A549 (cell line): Measurements from ENCODE around the gene CNNM2. TPM values are rescaled to one million over a fixed set of nuclear protein-coding genes. Genes with fewer than 3 reads are reported as not detected.

Source experiments
- ATAC-seq, 2 experiments: fragments of 200-7000 bp in 1 of 2; fragments of >200 bp in 1 of 2; cut with Nextera tagmentation in 1 of 2; cut with Tn5 transposase in 1 of 2; 3 replicates each; pipeline versions ENCODE4 v1.8.0 to v1.9.1; 2018 to 2020; ENCODE audit warnings: mild to moderate bottlenecking in 1 of 2, moderate library complexity in 1 of 2
- CTCF ChIA-PET: fragments of 300-600 bp; sonication (Branson Sonifier 250); formaldehyde crosslinking; extraction: SDS; loops from one replicate; lab custom pipeline; 2021; ENCODE audit warnings: antibody characterized with exemption, inconsistent platforms; lab: Yijun Ruan, JAX
- POLR2A ChIA-PET: fragments of 350-600 bp; formaldehyde crosslinking; extraction: SDS; loops from one replicate; lab custom pipeline; 2021; ENCODE audit warnings: antibody characterized with exemption, inconsistent platforms; lab: Yijun Ruan, JAX
- DNase-seq, 2 experiments: peaks; one replicate each; pipeline versions ENCODE4 v3.0.0 to v3.0.0-alpha.2; 2011 to 2016; ENCODE audit warnings: low read depth in 1 of 2, low spot score in 1 of 2
- FAIRE-seq: peaks from 2 replicates; lab custom pipeline; 2011; peaks lifted over from hg19 to GRCh38; lab: Jason Lieb, UNC
- H3K27ac ChIP-seq, 2 experiments: fragments of >200 bp; sonication (Bioruptor Twin); formaldehyde crosslinking; 3 replicates each; pipeline ENCODE4 v1.5.1; 2016 to 2017
- H3K4me1 ChIP-seq: fragments of >200 bp; sonication (Bioruptor Twin); formaldehyde crosslinking; 3 replicates; pipeline ENCODE4 v1.6.1; 2016
- H3K4me2 ChIP-seq: fragments of >200 bp; sonication (Bioruptor Twin); formaldehyde crosslinking; 3 replicates; pipeline ENCODE4 v1.6.1; 2016
- H3K4me3 ChIP-seq: fragments of >200 bp; sonication (Bioruptor Twin); formaldehyde crosslinking; 3 replicates; pipeline ENCODE4 v1.5.1; 2016
- H3K9me3 ChIP-seq: fragments of >200 bp; sonication (Bioruptor Twin); formaldehyde crosslinking; 3 replicates; pipeline ENCODE4 v1.6.1; 2016
- BHLHE40 ChIP-seq: IDR thresholded peaks from 2 replicates; pipeline ENCODE4 v1.6.1; 2012; ENCODE audit warnings: low read depth, low read length, inconsistent platforms
- CHD4 ChIP-seq: fragments of 200-600 bp; sonication (generic); IDR thresholded peaks from 2 replicates; pipeline ENCODE4 v1.6.1; 2016; ENCODE audit warnings: antibody characterized with exemption, mild to moderate bottlenecking, borderline replicate concordance
- EP300 ChIP-seq, 2 experiments: fragments of >200 bp; sonication (Bioruptor Twin); formaldehyde crosslinking; IDR thresholded peaks; 2 replicates in 1 of 2; 3 replicates in 1 of 2; pipeline ENCODE4 v1.6.1; 2016 to 2017
- HDAC2 ChIP-seq: fragments of 200-600 bp; sonication (generic); IDR thresholded peaks from 2 replicates; pipeline ENCODE4 v1.6.1; 2016
- HEYL ChIP-seq: fragments of 250-450 bp; sonication (Bioruptor Pico); IDR thresholded peaks from 2 replicates; pipeline ENCODE4 v1.8.0; 2021; ENCODE audit warnings: mild to moderate bottlenecking, moderate library complexity
- HOXA7 ChIP-seq: fragments of 250-450 bp; sonication (Bioruptor Pico); IDR thresholded peaks from 2 replicates; pipeline ENCODE4 v1.5.0; 2020; ENCODE audit warnings: mild to moderate bottlenecking, moderate library complexity
- HOXB13 ChIP-seq: fragments of 250-450 bp; sonication (Bioruptor Pico); IDR thresholded peaks from 2 replicates; pipeline ENCODE4 v1.5.0; 2020; ENCODE audit warnings: low read depth, mild to moderate bottlenecking, moderate library complexity
- MAFK ChIP-seq: fragments of 450-650 bp; IDR thresholded peaks from 2 replicates; pipeline ENCODE4 v1.6.1; 2014; ENCODE audit not compliant: partially characterized antibody
- MAZ ChIP-seq: fragments of 150-350 bp; IDR thresholded peaks from 2 replicates; pipeline ENCODE4 v1.6.1; 2014; ENCODE audit warnings: antibody characterized with exemption, low read depth, low read length, borderline replicate concordance
- MYC ChIP-seq: IDR thresholded peaks from 2 replicates; pipeline ENCODE4 v1.6.1; 2012; ENCODE audit warnings: mild to moderate bottlenecking, inconsistent platforms, low read length, improper control_type of control experiment, borderline replicate concordance
- NFE2L2 ChIP-seq: fragments of 150-350 bp; conservative IDR thresholded peaks from 2 replicates; pipeline ENCODE4 v1.6.1; 2014; ENCODE audit warnings: low read length
- NPAS2 ChIP-seq: fragments of 250-450 bp; sonication (Bioruptor Pico); IDR thresholded peaks from 2 replicates; pipeline ENCODE4 v1.8.0; 2022; ENCODE audit warnings: mild to moderate bottlenecking, moderate library complexity, borderline replicate concordance
- POLR2A ChIP-seq: IDR thresholded peaks from 2 replicates; pipeline ENCODE4 v1.6.1; 2012; ENCODE audit warnings: mild to moderate bottlenecking, low read length
- RCOR1 ChIP-seq: fragments of 150-350 bp; IDR thresholded peaks from 2 replicates; pipeline ENCODE4 v1.6.1; 2014; ENCODE audit warnings: antibody characterized with exemption, low read length, low read depth
- RFX5 ChIP-seq: fragments of 450-650 bp; IDR thresholded peaks from 2 replicates; pipeline ENCODE4 v1.7.1; 2014; ENCODE audit warnings: antibody characterized with exemption, mild to moderate bottlenecking, moderate library complexity
- SMC3 ChIP-seq: fragments of >200 bp; sonication (Bioruptor Twin); formaldehyde crosslinking; IDR thresholded peaks from 3 replicates; pipeline ENCODE4 v1.6.1; 2018; ENCODE audit warnings: inconsistent platforms
- SREBF2 ChIP-seq: fragments of 450-650 bp; IDR thresholded peaks from 2 replicates; pipeline ENCODE4 v1.6.1; 2014; ENCODE audit warnings: mild to moderate bottlenecking, moderate library complexity
- TFCP2L1 ChIP-seq: fragments of 250-450 bp; sonication (Bioruptor Pico); IDR thresholded peaks from 2 replicates; pipeline ENCODE4 v1.5.0; 2021; ENCODE audit warnings: mild to moderate bottlenecking
- TP53 ChIP-seq: fragments of 250-450 bp; sonication (Bioruptor Pico); IDR thresholded peaks from 2 replicates; pipeline ENCODE4 v1.5.0; 2021; ENCODE audit warnings: mild to moderate bottlenecking, moderate library complexity
- WGBS: methylation state at CpG from one replicate; pipeline ENCODE4 v1.1.6; 2017; ENCODE audit errors: missing lambda C conversion rate; 5-methylcytosine and 5-hydroxymethylcytosine counted together
- polyA plus RNA-seq, 4 experiments: library from polyadenylated mRNA; depleted of rRNA in 3 of 4; stranded (reverse); fragments of >200 nt; fragmentation: RNase III in 1 of 4; extraction: RNeasy Plus Mini Kit Qiagen cat#74134 plus additional on column Dnase treatment in 1 of 4; gene quantifications; 2 replicates in 3 of 4; 3 replicates in 1 of 4; pipeline ENCODE4 v1.2.3, GENCODE V29; 2011 to 2017
- TF ChIP-seq, protein P1 (sequence below): IDR thresholded peaks from 2 replicates; pipeline ENCODE4 v1.6.1; 2012
- TF ChIP-seq, protein P2 (sequence below): fragments of >200 bp; sonication (Bioruptor Twin); formaldehyde crosslinking; IDR thresholded peaks from 3 replicates; pipeline ENCODE4 v1.6.1; 2016
- TF ChIP-seq, protein P3 (sequence below): fragments of >200 bp; sonication (Bioruptor Twin); formaldehyde crosslinking; IDR thresholded peaks from 2 replicates; pipeline ENCODE4 v1.6.1; 2016
- TF ChIP-seq, protein P4 (sequence below): fragments of 250-450 bp; sonication (Bioruptor Pico); IDR thresholded peaks from 2 replicates; pipeline ENCODE4 v1.5.0; 2021; ENCODE audit warnings: mild to moderate bottlenecking, moderate library complexity, borderline replicate concordance
- TF ChIP-seq, protein P5 (sequence below): IDR thresholded peaks from 2 replicates; pipeline ENCODE4 v1.6.1; 2012
- TF ChIP-seq, protein P6 (sequence below): fragments of 250-450 bp; sonication (Bioruptor Pico); IDR thresholded peaks from 2 replicates; pipeline ENCODE4 v1.5.0; 2020; ENCODE audit warnings: low read depth, mild to moderate bottlenecking, moderate library complexity

The CNNM2 gene
- polyA plus RNA-seq, 2 of the 4 experiments (the other 2 are of a cell fraction), result 6.4 to 6.9 TPM

DNA sequence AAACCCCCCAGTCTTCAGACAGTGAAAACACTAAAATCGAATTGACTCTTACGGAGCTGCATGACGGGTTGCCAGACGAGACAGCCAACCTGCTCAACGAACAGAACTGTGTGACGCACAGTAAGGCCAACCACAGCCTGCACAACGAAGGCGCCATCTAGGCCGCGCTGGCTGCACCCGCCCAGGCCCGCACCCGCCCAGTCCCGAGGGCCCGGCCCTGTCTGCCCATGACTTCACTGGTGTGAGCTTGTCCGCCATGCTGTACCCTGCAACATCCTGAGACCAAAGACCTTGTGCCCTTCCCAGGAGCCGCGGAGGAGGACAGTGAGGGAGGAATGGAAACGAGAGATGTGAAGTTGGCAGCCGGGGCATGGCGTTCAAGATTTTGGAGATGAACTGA is 158.9 kb downstream of the CNNM2 start:
- ChIA-PET POLR2A (no interaction called here), CTCF (interaction anchor here (1.4 to 13.3 kb wide), 2 partner anchors 8 to 162 kb away, joined by 3 to 199 read pairs; partner anchors contain the start of gene CNNM2)
- ATAC-seq (no peak), FAIRE-seq (no peak), DNase-seq (no peak)
- Histone ChIP-seq H3K9me3 (no peaks in the 10 kb centered on the region), H3K27ac (no peak overlapping the region), H3K4me1 (no peaks in the 10 kb centered on the region), H3K4me3 (no peak overlapping the region), H3K4me2 (no peak overlapping the region)
- no peak for TF ChIP-seq TP53 (CRISPR knock-in tag)
- no peak for TF ChIP-seq SREBF2
- TF ChIP-seq, protein P1, sequence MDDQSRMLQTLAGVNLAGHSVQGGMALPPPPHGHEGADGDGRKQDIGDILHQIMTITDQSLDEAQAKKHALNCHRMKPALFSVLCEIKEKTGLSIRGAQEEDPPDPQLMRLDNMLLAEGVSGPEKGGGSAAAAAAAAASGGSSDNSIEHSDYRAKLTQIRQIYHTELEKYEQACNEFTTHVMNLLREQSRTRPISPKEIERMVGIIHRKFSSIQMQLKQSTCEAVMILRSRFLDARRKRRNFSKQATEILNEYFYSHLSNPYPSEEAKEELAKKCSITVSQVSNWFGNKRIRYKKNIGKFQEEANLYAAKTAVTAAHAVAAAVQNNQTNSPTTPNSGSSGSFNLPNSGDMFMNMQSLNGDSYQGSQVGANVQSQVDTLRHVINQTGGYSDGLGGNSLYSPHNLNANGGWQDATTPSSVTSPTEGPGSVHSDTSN, result no peak
- TF ChIP-seq HOXA7 (CRISPR knock-in tag), result no peak
- TF ChIP-seq TFCP2L1 (CRISPR knock-in tag), result no peak
- no peak for TF ChIP-seq EP300 (IDR thresholded peaks at IDR 0.05)
- no peak for TF ChIP-seq MAZ
- TF ChIP-seq, protein P2, sequence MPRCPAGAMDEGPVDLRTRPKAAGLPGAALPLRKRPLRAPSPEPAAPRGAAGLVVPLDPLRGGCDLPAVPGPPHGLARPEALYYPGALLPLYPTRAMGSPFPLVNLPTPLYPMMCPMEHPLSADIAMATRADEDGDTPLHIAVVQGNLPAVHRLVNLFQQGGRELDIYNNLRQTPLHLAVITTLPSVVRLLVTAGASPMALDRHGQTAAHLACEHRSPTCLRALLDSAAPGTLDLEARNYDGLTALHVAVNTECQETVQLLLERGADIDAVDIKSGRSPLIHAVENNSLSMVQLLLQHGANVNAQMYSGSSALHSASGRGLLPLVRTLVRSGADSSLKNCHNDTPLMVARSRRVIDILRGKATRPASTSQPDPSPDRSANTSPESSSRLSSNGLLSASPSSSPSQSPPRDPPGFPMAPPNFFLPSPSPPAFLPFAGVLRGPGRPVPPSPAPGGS, result no peak
- TF ChIP-seq HOXB13 (CRISPR knock-in tag), result no peak
- TF ChIP-seq, protein P3, sequence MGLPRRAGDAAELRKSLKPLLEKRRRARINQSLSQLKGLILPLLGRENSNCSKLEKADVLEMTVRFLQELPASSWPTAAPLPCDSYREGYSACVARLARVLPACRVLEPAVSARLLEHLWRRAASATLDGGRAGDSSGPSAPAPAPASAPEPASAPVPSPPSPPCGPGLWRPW, result no peak
- no peak for TF ChIP-seq NPAS2 (CRISPR knock-in tag)
- TF ChIP-seq RFX5, result no peak
- TF ChIP-seq NFE2L2, result no peak
- no peak for TF ChIP-seq SMC3
- no peak for TF ChIP-seq CHD4
- TF ChIP-seq HEYL, result no peak
- TF ChIP-seq POLR2A, result no peak
- TF ChIP-seq, protein P4, sequence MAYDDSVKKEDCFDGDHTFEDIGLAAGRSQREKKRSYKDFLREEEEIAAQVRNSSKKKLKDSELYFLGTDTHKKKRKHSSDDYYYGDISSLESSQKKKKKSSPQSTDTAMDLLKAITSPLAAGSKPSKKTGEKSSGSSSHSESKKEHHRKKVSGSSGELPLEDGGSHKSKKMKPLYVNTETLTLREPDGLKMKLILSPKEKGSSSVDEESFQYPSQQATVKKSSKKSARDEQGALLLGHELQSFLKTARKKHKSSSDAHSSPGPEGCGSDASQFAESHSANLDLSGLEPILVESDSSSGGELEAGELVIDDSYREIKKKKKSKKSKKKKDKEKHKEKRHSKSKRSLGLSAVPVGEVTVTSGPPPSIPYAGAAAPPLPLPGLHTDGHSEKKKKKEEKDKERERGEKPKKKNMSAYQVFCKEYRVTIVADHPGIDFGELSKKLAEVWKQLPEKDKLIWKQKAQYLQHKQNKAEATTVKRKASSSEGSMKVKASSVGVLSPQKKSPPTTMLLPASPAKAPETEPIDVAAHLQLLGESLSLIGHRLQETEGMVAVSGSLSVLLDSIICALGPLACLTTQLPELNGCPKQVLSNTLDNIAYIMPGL (CRISPR knock-in tag), result no peak
- TF ChIP-seq MAFK, result no peak
- TF ChIP-seq, protein P5, sequence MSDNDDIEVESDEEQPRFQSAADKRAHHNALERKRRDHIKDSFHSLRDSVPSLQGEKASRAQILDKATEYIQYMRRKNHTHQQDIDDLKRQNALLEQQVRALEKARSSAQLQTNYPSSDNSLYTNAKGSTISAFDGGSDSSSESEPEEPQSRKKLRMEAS, result no peak
- WGBS, result 96% methylated on average over 21 of the region's 21 CpGs

DNA sequence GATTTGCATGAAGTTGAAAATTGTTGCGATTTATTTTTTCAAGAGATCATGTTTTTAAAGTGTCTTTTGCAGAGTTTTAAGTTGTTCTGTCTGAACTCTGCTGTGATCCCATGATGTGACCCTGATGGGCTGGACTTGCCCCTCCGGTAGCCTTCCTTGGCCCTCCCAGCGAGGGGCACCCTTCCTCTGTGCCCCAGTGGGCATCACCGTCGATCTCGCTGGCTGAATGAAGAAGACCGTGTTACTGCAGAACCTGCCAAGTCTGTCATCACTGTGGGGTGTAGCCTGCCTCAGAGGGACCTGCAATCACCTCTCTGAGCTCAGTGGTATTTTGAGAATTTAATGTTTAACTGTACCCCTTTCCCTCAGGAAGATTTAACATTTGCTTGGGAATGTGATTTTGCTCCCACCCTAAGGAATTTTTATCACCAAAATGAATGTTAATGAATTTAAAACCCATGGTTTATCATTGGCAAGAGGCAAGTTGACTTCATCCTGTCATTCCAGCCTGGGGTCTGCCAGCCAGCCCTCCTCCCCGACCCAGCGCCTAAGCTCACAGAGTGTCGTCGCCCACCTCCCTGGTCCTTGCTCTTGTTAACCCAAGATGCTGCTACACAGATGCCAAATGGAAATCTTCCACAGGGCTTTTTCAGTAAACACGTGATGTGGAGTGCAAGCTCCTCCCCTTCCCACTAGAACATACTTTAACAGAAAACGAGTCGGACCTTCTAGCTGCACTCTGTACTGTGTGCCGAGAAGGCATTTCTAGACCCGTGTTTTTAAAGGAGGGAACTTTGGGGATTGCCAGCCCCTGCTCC is 159.6 kb downstream of the CNNM2 start:
- Histone ChIP-seq H3K4me2 (no peak overlapping the region), H3K4me1 (no peaks in the 10 kb centered on the region), H3K4me3 (no peak overlapping the region), H3K27ac (no peak overlapping the region), H3K9me3 (no peaks in the 10 kb centered on the region)
- 86% methylated on average over 16 of the region's 16 CpGs for WGBS
- DNase-seq, result no peak
- POLR2A ChIA-PET, result no interaction called here
- no peak for FAIRE-seq
- ATAC-seq, result no peak; a peak in 1 of 6 replicates
- TF ChIP-seq, protein P6, sequence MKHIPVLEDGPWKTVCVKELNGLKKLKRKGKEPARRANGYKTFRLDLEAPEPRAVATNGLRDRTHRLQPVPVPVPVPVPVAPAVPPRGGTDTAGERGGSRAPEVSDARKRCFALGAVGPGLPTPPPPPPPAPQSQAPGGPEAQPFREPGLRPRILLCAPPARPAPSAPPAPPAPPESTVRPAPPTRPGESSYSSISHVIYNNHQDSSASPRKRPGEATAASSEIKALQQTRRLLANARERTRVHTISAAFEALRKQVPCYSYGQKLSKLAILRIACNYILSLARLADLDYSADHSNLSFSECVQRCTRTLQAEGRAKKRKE (CRISPR knock-in tag), result no peak
- TF ChIP-seq RCOR1 (no peak), CHD4 (no peak), EP300 (IDR thresholded peaks at IDR 0.05) (no peak), HDAC2 (no peak), BHLHE40 (no peak), MYC (no peak)
- CTCF ChIA-PET, result interaction anchor here (0.6 to 13.3 kb wide), 5 partner anchors 9 to 190 kb away, joined by 3 to 199 read pairs (median 3); partner anchors contain the start of gene CNNM2
